H1 (cell line): ENCODE results near the gene TLE3. TPM values are rescaled to one million over a fixed set of nuclear protein-coding genes. Genes with fewer than 3 reads are reported as not detected.
A peak's percentile ranks its signal among the peaks of the same experiment; 100 is the strongest.

Source experiments
- CTCF ChIA-PET: fragments of 300-600 bp; sonication (Branson Sonifier 250); formaldehyde crosslinking; loops from one replicate; lab custom pipeline; 2021; ENCODE audit not compliant: partially characterized antibody; lab: Charles Lee
- POLR2A ChIA-PET: fragments of 300-600 bp; sonication (Branson Sonifier 250); formaldehyde crosslinking; loops from one replicate; lab custom pipeline; 2021; ENCODE audit warnings: inconsistent platforms; ENCODE audit not compliant: partially characterized antibody; lab: Charles Lee
- DNase-seq, 2 experiments: peaks; one replicate each; pipeline versions ENCODE4 v3.0.0 to v3.0.0-alpha.2; 2010 to 2022; ENCODE audit warnings: low spot score in 2 of 2, low read depth in 1 of 2, mixed read lengths in 1 of 2
- FAIRE-seq: peaks from 2 replicates; lab custom pipeline; 2011; peaks lifted over from hg19 to GRCh38; lab: Jason Lieb, UNC
- H2AFZ ChIP-seq: 2 replicates; pipeline ENCODE4 v1.8.1; 2012; ENCODE audit warnings: low read length, inconsistent platforms
- H2AK5ac ChIP-seq: 2 replicates; pipeline ENCODE4 v1.6.1; 2013; ENCODE audit warnings: low read depth, low read length
- H2BK120ac ChIP-seq: replicated peaks from 2 replicates; pipeline ENCODE3; 2013; ENCODE audit warnings: low read depth, low read length, inconsistent platforms
- H2BK12ac ChIP-seq: 2 replicates; pipeline ENCODE4 v1.6.1; 2013; ENCODE audit warnings: low read depth, low read length
- H2BK15ac ChIP-seq: 2 replicates; pipeline ENCODE4 v1.6.1; 2013; ENCODE audit warnings: low read length
- H2BK20ac ChIP-seq: 2 replicates; pipeline ENCODE4 v1.6.1; 2013; ENCODE audit warnings: low read length
- H2BK5ac ChIP-seq: 2 replicates; pipeline ENCODE4 v1.6.1; 2013; ENCODE audit warnings: low read depth, low read length
- H3K14ac ChIP-seq: 2 replicates; pipeline ENCODE4 v1.6.1; 2013; ENCODE audit warnings: inconsistent platforms; ENCODE audit not compliant: insufficient read length
- H3K18ac ChIP-seq: 2 replicates; pipeline ENCODE4 v1.6.1; 2013; ENCODE audit warnings: low read length; ENCODE audit errors: extremely low read depth
- H3K23ac ChIP-seq: 2 replicates; pipeline ENCODE4 v1.6.1; 2013; ENCODE audit warnings: inconsistent platforms; ENCODE audit not compliant: insufficient read length
- H3K23me2 ChIP-seq: 2 replicates; pipeline ENCODE4 v1.6.1; 2013; ENCODE audit warnings: low read depth, low read length
- H3K27ac ChIP-seq: 2 replicates; pipeline ENCODE4 v1.6.1; 2011; ENCODE audit warnings: low read depth, low read length, inconsistent platforms
- H3K27me3 ChIP-seq, 4 experiments: replicated peaks in 1 of 4; 1 replicate in 1 of 4; 2 replicates in 3 of 4; pipeline versions ENCODE4 v1.6.1 to v1.8.1; 2011 to 2013; ENCODE audit warnings: low read length in 3 of 4, mild to moderate bottlenecking in 3 of 4, inconsistent platforms in 2 of 4, mixed read lengths in 2 of 4, moderate library complexity in 1 of 4; ENCODE audit not compliant: control insufficient read depth in 3 of 4, insufficient read depth in 3 of 4; ENCODE audit errors: extremely low read depth in 1 of 4
- H3K36me3 ChIP-seq, 4 experiments: 2 replicates each; pipeline versions ENCODE4 v1.6.1 to v1.8.1; 2011 to 2013; ENCODE audit warnings: mild to moderate bottlenecking in 4 of 4, low read length in 3 of 4, moderate library complexity in 2 of 4, control low read depth in 1 of 4, inconsistent platforms in 1 of 4; ENCODE audit not compliant: insufficient read depth in 4 of 4, control insufficient read depth in 2 of 4
- H3K4ac ChIP-seq: replicated peaks from 2 replicates; pipeline ENCODE3; 2013; ENCODE audit warnings: low read length, low read depth, mixed read lengths, inconsistent platforms; ENCODE audit not compliant: insufficient read length
- H3K4me1 ChIP-seq, 4 experiments: replicated peaks in 1 of 4; 1 replicate in 1 of 4; 2 replicates in 3 of 4; pipeline versions ENCODE4 v1.6.1 to v1.8.1; 2011 to 2013; ENCODE audit warnings: low read length in 3 of 4, inconsistent platforms in 2 of 4, mixed read lengths in 1 of 4; ENCODE audit not compliant: insufficient read depth in 4 of 4, control insufficient read depth in 3 of 4
- H3K4me2 ChIP-seq, 2 experiments: 2 replicates each; pipeline versions ENCODE4 v1.6.1 to v1.8.1; 2011 to 2013; ENCODE audit warnings: low read depth in 2 of 2, low read length in 2 of 2, control low read depth in 1 of 2, inconsistent platforms in 1 of 2, mild to moderate bottlenecking in 1 of 2; ENCODE audit not compliant: insufficient read depth in 1 of 2
- H3K4me3 ChIP-seq, 4 experiments: fragments of 200-600, 300-600 bp in 1 of 4; sonication (generic), shearing (Covaris generic), sonication (Bioruptor Twin) in 1 of 4; 2 replicates each; pipeline versions ENCODE4 v1.5.1 to v1.8.1; 2011 to 2016; ENCODE audit warnings: low read length in 4 of 4, low read depth in 3 of 4, control low read depth in 2 of 4, inconsistent platforms in 2 of 4, mild to moderate bottlenecking in 2 of 4, mixed read lengths in 1 of 4, moderate library complexity in 1 of 4; ENCODE audit not compliant: insufficient read depth in 2 of 4; ENCODE audit errors: extremely low read depth in 1 of 4
- H3K56ac ChIP-seq: replicated peaks from 2 replicates; pipeline ENCODE3; 2013; ENCODE audit warnings: low read depth, mild to moderate bottlenecking, mixed read lengths, low read length, inconsistent platforms; ENCODE audit not compliant: insufficient read length
- H3K79me1 ChIP-seq: 2 replicates; pipeline ENCODE4 v1.6.1; 2013; ENCODE audit warnings: low read depth, low read length, control low read depth
- H3K79me2 ChIP-seq, 2 experiments: 2 replicates each; pipeline versions ENCODE4 v1.6.1 to v1.8.1; 2012 to 2013; ENCODE audit warnings: low read length in 2 of 2, mild to moderate bottlenecking in 2 of 2, inconsistent platforms in 1 of 2; ENCODE audit not compliant: insufficient read depth in 2 of 2, control insufficient read depth in 1 of 2
- H3K9ac ChIP-seq, 4 experiments: replicated peaks in 1 of 4; 1 replicate in 1 of 4; 2 replicates in 3 of 4; pipeline versions ENCODE4 v1.6.1 to v1.8.1; 2011 to 2013; ENCODE audit warnings: low read depth in 3 of 4, low read length in 3 of 4, control low read depth in 2 of 4, mild to moderate bottlenecking in 2 of 4, moderate library complexity in 2 of 4, inconsistent platforms in 1 of 4; ENCODE audit errors: extremely low read depth in 1 of 4
- H3K9me3 ChIP-seq, 2 experiments: 2 replicates each; pipeline versions ENCODE4 v1.6.1 to v1.8.1; 2012 to 2013; ENCODE audit warnings: mild to moderate bottlenecking in 2 of 2, moderate library complexity in 2 of 2, control low read depth in 1 of 2, inconsistent platforms in 1 of 2, low read depth in 1 of 2, low read length in 1 of 2, mixed read lengths in 1 of 2; ENCODE audit not compliant: insufficient read depth in 2 of 2
- H4K20me1 ChIP-seq, 2 experiments: replicated peaks in 1 of 2; 2 replicates each; pipeline versions ENCODE3 to v1.8.1; 2011 to 2013; ENCODE audit warnings: inconsistent platforms in 2 of 2, low read length in 2 of 2, mild to moderate bottlenecking in 1 of 2; ENCODE audit not compliant: insufficient read depth in 2 of 2, control insufficient read depth in 1 of 2
- H4K5ac ChIP-seq: 2 replicates; pipeline ENCODE4 v1.6.1; 2013; ENCODE audit warnings: low read length, low read depth, mixed read lengths, inconsistent platforms; ENCODE audit not compliant: insufficient read length
- H4K8ac ChIP-seq: 2 replicates; pipeline ENCODE4 v1.8.0; 2013; ENCODE audit warnings: mild to moderate bottlenecking, moderate library complexity, low read length, inconsistent platforms; ENCODE audit not compliant: insufficient read depth; ENCODE audit errors: extremely low read depth
- H4K91ac ChIP-seq: replicated peaks from 2 replicates; pipeline ENCODE3; 2013; ENCODE audit warnings: low read length, mixed read lengths, inconsistent platforms; ENCODE audit not compliant: insufficient read length
- CBX5 ChIP-seq: fragments of 300-800, 300-1000 bp; sonication (generic); IDR thresholded peaks from 2 replicates; pipeline ENCODE4 v1.7.1; 2016; ENCODE audit warnings: antibody characterized with exemption, low read length, low read depth
- CHD2 ChIP-seq: IDR thresholded peaks from 2 replicates; pipeline ENCODE4 v1.6.1; 2012; ENCODE audit warnings: low read length, improper control_type of control experiment
- CTCF ChIP-seq, 3 experiments: IDR thresholded peaks; 1 replicate in 2 of 3; 2 replicates in 1 of 3; pipeline versions ENCODE4 v1.5.1 to v1.6.1; 2011; ENCODE audit warnings: low read length in 3 of 3, mild to moderate bottlenecking in 3 of 3, inconsistent platforms in 2 of 3, low read depth in 1 of 3, moderate library complexity in 1 of 3; ENCODE audit not compliant: insufficient read depth in 1 of 3; ENCODE audit errors: control extremely low read depth in 1 of 3
- EZH2 ChIP-seq: fragments of 200-600 bp; sonication (generic); IDR thresholded peaks from 2 replicates; pipeline ENCODE4 v1.7.1; 2012; ENCODE audit warnings: low read depth, mild to moderate bottlenecking, moderate library complexity, low read length, inconsistent platforms; ENCODE audit not compliant: severe bottlenecking
- GTF2F1 ChIP-seq: IDR thresholded peaks from 2 replicates; pipeline ENCODE4 v1.6.1; 2012; ENCODE audit warnings: low read depth, low read length, improper control_type of control experiment, borderline replicate concordance
- HDAC2 ChIP-seq, 2 experiments: fragments of 300-600 bp in 1 of 2; sonication (generic) in 1 of 2; IDR thresholded peaks; 2 replicates each; pipeline ENCODE4 v1.6.1; 2011 to 2012; ENCODE audit warnings: low read depth in 2 of 2, low read length in 2 of 2, mild to moderate bottlenecking in 2 of 2, moderate library complexity in 2 of 2, borderline replicate concordance in 1 of 2, inconsistent platforms in 1 of 2
- MAX ChIP-seq: IDR thresholded peaks from 2 replicates; pipeline ENCODE4 v1.6.1; 2012; ENCODE audit warnings: inconsistent platforms
- POLR2AphosphoS5 ChIP-seq: IDR thresholded peaks from 2 replicates; pipeline ENCODE4 v1.6.1; 2011; ENCODE audit warnings: low read depth, low read length
- POU5F1 ChIP-seq: IDR thresholded peaks from 2 replicates; pipeline ENCODE4 v1.6.1; 2011; ENCODE audit warnings: low read depth, mild to moderate bottlenecking, low read length, moderate library complexity
- SIX5 ChIP-seq: IDR thresholded peaks from 2 replicates; pipeline ENCODE4 v1.6.1; 2011; ENCODE audit warnings: mild to moderate bottlenecking, low read depth, low read length
- SUZ12 ChIP-seq: fragments of 200-600 bp; sonication (generic); IDR thresholded peaks from 2 replicates; pipeline ENCODE4 v1.6.1; 2012; ENCODE audit warnings: mild to moderate bottlenecking, inconsistent platforms, low read length, moderate library complexity, mixed read lengths
- WGBS, 2 experiments: shearing (Covaris generic) in 1 of 2; methylation state at CpG; one replicate each; pipeline versions ENCODE4 v1.1.6 to v1.1.7; 2013 to 2015; ENCODE audit warnings: low lambda C conversion rate in 2 of 2, mixed read lengths in 2 of 2, inconsistent platforms in 1 of 2, low coverage in 1 of 2, missing lambda C conversion rate in 1 of 2; ENCODE audit not compliant: insufficient replicate concordance in 2 of 2, insufficient coverage in 1 of 2, insufficient read length in 1 of 2; ENCODE audit errors: extremely low coverage in 1 of 2, missing lambda C conversion rate in 1 of 2; 5-methylcytosine and 5-hydroxymethylcytosine counted together
- polyA plus RNA-seq, 7 experiments: library from polyadenylated mRNA; depleted of rRNA in 3 of 7; stranded (reverse) in 5 of 7; unstranded in 2 of 7; fragments of >200 nt in 5 of 7; fragments of 200-250 nt in 2 of 7; gene quantifications; 1 replicate in 5 of 7; 2 replicates in 1 of 7; 4 replicates in 1 of 7; pipeline versions ENCODE4 v1.2.1 to v1.2.3, GENCODE V29; 2011 to 2013; ENCODE audit warnings: missing spikeins in 2 of 7, mixed read lengths in 2 of 7
- total RNA-seq: library from RNA; stranded (reverse); fragmentation: NEBNext Ultra II Directional; extraction: Animal tissue kit (Norgen Biotek cat#: 25700); gene quantifications from 2 replicates; pipeline ENCODE4 v1.2.1, GENCODE V29; 2021

The TLE3 gene
- total and polyA plus RNA-seq, 2 of the 8 experiments (the other 6 are each of a cell fraction or from before 2014, with no cell fraction given) = 25.1 to 61.2 TPM

- DNase-seq (no peak), FAIRE-seq (no peak)
- no peak overlapping the region for H3K4ac ChIP-seq
- peaks cover 7 to 13% (median 10%) of the 10 kb centered on the region in 4 experiments; a peak in 6 of 7 replicates for H3K4me1 ChIP-seq
- H3K56ac ChIP-seq = no peak overlapping the region
- 71% methylated on average over 3 of the region's 3 CpGs; no CpG with 5 or more reads in 1 of the 2 experiments for WGBS, 2 experiments
- no peak overlapping the region for H3K23ac ChIP-seq
- no peak overlapping the region for H3K4me3 ChIP-seq
- H3K79me2 ChIP-seq = no peaks in the 10 kb centered on the region
- no peak overlapping the region for H4K8ac ChIP-seq
- no peak overlapping the region for H4K5ac ChIP-seq
- no peak overlapping the region for H2BK12ac ChIP-seq
- H2AK5ac ChIP-seq = no peak overlapping the region
- H2BK15ac ChIP-seq = peak overlapping the region; percentile 25; the same call in 1 of the 2 replicates
- no peak overlapping the region for H2BK20ac ChIP-seq
- no peak overlapping the region; a peak in 1 of 7 replicates for H3K9ac ChIP-seq
- no peak overlapping the region for H3K14ac ChIP-seq
- ChIA-PET CTCF (interaction anchor here (0.8 to 1.0 kb wide), 2 partner anchors 9 to 20 kb away, joined by 3 read pairs; no protein-coding TSS in a partner anchor), POLR2A (interaction anchor here (8.0 kb wide), 1 partner anchor 17 kb away, joined by 151 read pairs; the partner anchor contains the start of gene TLE3)
- no peak overlapping the region for H2BK5ac ChIP-seq
- no peaks in the 10 kb centered on the region for H3K79me1 ChIP-seq
- no peaks in the 10 kb centered on the region; the same call in 1 of the 2 replicates for H3K23me2 ChIP-seq
- H3K36me3 ChIP-seq = no peaks in the 10 kb centered on the region
- H2BK120ac ChIP-seq = no peak overlapping the region
- H2AFZ ChIP-seq = peak overlapping the region; percentile 79; the same call in 1 of the 2 replicates
- H3K9me3 ChIP-seq = no peaks in the 10 kb centered on the region
- no peak overlapping the region for H3K4me2 ChIP-seq
- peak overlapping the region; percentile 53; the same call in 1 of the 2 replicates for H3K18ac ChIP-seq
- no peaks in the 10 kb centered on the region for H3K27me3 ChIP-seq
- H4K91ac ChIP-seq = no peak overlapping the region
- no peak overlapping the region for H3K27ac ChIP-seq
- no peaks in the 10 kb centered on the region for H4K20me1 ChIP-seq
- no peak for TF ChIP-seq HDAC2 (IDR thresholded peaks at IDR 0.05; ENCODE audit: borderline replicate concordance in 1 of 2, low read depth in 2 of 2, low read length in 2 of 2)
- no peak for TF ChIP-seq CHD2
- TF ChIP-seq EZH2 = no peak
- TF ChIP-seq CBX5 = no peak
- no peak for TF ChIP-seq SIX5
- no peak for TF ChIP-seq GTF2F1
- no peak for TF ChIP-seq SUZ12
- no peak for TF ChIP-seq MAX
- no peak for TF ChIP-seq POU5F1
- no peak for TF ChIP-seq POLR2AphosphoS5
- no peak for TF ChIP-seq CTCF (IDR thresholded peaks at IDR 0.05; ENCODE audit: control extremely low read depth in 1 of 3, insufficient read depth in 1 of 3, low read depth in 1 of 3, low read length in 3 of 3)
Observed at GRCh38 chr15:70114221-70114620, 16.5 kb upstream of the TLE3 start.
